HG02588 (cell line): ENCODE results near the gene RNASET2.
"Not testable (repeated sequence)": the region's sequence is repeated elsewhere in the genome, so short reads cannot be mapped to it uniquely, and the experiment has no call there.

Experiments used
- ATAC-seq: cut with Tn5 transposase; IDR thresholded peaks from one replicate; pipeline ENCODE4 v1.9.1; 2021; ENCODE audit warnings: mild to moderate bottlenecking, moderate library complexity; ENCODE audit not compliant: unreplicated experiment

Gene RNASET2

GRCh38 chr6:166949528-166950442 is 6.6 kb downstream of the RNASET2 start:
- no peak for ATAC-seq

GRCh38 chr6:166948724-166949123 is 7.6 kb downstream of the RNASET2 start:
- not testable (repeated sequence) for ATAC-seq

GRCh38 chr6:166947251-166947650 is 9.1 kb downstream of the RNASET2 start:
- no peak for ATAC-seq

DNA sequence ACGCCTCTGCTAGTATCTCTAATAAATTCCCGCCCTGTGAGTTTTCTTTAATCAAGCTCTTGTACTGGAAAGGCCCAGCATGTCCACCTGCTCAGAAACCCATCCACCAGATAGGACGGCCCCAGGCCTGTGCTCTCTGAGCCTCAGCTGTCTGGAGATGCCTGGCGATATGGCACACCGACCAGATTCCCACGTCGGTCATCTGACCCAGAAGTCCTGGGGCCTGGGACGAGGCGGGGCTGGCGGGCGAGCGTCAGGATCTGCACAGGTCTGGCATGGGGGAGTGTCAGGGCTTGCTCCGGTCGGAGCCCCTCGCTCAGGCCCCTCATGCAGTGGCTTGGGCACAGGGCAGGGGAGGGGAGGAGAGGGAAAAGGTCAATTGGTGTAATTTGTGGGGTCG is 10.2 kb downstream of the RNASET2 start:
- ATAC-seq = no peak

DNA sequence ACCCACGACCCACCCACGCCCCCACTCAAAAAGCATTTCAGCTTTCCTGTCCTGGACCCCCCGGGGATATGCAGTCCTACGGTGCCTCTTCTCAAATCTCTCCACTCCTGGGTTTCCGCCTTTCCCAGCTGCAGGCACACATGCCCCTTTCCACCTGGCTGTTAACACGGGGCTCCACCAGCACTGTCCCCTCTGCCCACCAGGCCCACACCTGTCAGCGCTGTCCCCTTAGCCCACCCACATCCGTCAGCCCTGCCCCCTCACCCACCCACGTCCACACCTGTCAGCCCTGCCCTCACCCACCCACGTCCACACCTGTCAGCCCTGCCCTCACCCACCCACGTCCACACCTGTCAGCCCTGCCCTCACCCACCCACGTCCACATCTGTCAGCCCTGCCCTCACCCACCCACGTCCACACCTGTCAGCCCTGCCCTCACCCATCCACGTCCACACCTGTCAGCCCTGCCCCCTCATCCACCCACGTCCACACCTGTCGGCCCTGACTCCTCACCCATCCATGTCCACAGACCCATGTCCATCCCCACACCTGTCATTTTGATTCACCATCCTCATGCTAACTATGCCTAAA is 11.6 kb downstream of the RNASET2 start:
- ATAC-seq = no peak

DNA sequence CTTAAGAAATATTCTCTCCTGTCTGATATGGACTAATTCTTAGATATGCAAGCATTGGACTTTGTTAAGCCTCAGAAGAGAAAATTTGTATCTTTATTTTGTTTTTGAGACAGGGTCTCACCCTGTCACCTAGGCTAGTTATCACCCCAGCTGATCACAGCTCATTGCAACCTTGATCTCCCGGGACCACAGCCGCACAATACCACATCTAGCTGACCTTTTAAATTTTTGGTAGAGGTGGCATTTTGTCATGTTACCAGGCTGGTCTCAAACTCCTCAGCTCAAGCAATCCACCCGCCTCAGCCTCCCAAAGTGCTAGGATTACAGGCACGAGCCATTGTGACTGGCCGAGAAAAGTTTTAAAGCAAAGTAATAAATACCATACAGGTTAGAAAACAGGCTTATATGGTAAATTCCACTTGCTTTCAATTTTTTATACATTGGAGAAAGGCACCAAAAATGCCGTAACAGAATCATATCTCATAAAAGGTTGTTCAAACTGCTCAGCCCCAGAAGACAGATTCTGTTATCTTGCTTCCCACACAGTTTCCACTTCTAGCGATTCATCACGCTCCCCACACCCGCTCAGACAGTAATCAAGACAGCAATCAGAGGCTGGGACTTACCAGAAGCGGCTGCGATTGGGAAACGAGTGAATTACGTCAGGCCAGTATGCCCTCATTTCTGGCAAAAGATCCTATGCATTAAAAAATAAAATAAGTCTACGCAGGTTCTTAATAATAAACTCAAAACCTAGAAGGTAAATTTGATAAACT is 13.8 kb downstream of the RNASET2 start:
- no peak for ATAC-seq

- no peak for ATAC-seq
These were observed 15.7 kb downstream of the RNASET2 start for GRCh38 chr6:166940643-166941068.

DNA sequence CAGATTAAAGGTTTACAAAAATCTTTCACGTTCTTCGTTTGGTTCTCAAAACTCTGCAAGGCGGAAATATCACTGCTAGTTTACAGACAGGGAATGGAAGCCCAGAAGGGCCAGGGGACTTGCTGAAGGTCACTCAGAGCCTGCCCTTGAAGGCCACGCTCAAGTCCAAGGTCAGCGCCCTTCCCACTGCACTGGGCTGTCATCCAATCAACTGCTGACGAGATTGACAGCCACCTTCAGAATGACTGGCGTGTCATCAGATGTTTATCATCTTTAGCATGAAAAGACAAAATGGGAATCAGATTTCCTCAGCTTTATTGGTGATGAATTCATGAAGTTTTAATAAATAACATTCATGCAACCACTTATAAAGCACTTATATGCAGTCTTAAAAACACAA is 16.5 kb downstream of the RNASET2 start:
- ATAC-seq = no peak

GRCh38 chr6:166939345-166939744 is 17.0 kb downstream of the RNASET2 start:
- ATAC-seq = no peak

DNA sequence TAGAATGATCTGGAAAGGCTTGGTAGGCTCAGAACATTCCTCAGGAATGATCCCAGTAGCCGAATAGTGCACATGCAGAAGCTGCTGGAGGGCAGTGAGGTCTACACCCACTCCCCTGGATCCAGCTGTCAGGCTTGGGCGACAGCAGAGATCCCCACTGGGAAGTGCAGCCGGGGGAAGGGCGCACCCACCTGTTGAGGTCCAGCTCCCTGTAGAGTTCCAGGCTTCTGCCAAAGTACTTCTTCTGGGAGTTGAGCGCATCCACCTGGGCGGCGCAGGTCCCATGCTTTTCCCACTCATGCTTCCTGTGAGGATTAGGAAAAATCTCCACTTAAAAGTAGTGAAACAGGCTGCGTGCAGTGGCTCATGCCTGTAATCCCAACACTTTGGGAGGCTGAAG is 17.6 kb downstream of the RNASET2 start:
- ATAC-seq = no peak

DNA sequence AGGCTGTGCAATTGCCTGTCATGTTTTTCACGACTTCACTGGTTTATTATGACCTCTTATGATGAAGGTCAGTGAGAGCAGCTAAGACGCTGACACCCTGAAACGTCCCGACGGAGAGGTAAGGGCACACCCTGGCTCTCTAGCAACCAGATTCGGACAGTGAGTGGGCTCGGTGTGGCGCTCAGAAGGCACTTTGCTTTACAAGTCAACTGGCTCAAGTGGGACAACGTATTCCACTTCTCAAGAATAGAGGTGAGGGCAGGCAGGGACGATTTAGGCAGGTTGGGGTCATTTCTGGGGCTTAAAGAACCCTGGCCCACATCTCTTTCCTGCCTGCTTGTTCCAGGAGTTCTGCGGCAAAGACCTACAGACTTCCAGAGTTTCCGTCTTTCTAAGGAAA is 18.2 kb downstream of the RNASET2 start:
- no peak for ATAC-seq

DNA sequence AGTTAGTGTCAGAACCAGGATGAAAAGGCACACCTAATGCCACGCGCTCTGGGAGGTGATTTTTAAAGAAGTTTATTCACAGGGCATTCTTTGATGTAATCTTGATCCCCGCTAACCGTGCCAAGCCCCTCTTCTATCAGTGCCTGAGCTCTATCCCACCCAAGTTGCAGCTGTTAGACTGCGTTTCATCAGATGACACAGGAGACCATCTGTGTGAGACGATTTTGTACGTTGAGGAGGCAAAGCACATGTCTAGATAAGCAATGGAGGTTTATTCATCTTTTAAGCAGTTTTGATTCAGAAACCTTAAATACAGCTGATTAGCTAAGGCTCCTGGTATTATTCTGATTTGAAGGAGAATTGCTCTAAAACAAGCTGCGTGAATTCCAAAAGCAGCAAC is 18.6 kb downstream of the RNASET2 start:
- ATAC-seq = no peak

DNA sequence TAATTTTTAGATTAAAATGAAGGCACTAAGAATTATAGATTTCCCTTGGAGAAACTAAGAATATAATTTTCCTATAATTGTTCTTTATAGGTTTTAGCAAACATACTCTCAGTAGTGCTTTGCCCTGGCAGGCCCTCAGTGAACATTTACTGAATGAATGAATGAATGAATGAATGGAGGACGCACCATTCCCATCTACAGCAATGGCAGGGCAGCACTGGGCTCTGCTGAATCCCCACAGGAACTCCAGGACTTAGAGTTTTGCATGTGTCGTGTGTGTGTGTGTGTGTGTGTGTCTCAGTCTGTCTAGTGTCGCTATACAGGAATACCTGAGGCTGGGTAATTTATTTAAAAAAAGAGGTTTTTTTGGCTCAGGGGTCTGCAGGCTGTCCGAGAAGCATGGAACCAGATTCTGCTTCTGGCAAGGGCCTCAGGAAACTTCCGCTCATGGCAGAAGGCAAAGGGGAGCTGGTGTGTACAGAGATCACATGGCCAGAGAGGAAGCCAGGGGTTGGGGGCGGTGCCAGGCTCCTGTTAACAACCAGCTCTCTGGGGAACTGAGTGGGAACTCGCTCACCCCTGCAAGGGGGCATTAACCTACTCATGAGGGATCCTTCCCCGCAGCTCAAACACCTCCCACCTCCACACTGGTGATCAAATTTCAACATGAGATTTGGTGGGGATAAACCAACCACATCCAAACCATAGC is 20.1 kb downstream of the RNASET2 start:
- ATAC-seq = no peak

GRCh38 chr6:166935353-166935752 is 21.0 kb downstream of the RNASET2 start:
- no peak for ATAC-seq

DNA sequence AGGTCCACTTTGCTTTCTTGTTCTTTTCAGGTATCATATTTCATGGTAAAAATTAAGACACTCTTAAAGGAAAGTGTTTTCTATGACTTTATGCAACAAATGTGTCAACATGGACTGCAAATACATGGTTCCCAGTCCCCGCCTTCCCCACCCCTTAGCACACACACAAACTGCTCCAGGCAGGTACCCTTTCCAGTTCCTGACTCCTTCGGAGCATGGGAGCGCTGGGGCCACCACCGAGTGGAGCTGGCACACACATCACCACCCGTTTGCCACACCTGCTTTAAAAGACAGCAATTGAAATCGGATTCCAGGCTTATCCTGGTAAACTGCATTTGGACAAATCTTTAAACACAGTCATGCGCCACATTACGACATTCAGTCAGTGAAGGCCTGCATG is 22.2 kb downstream of the RNASET2 start:
- no peak for ATAC-seq

DNA sequence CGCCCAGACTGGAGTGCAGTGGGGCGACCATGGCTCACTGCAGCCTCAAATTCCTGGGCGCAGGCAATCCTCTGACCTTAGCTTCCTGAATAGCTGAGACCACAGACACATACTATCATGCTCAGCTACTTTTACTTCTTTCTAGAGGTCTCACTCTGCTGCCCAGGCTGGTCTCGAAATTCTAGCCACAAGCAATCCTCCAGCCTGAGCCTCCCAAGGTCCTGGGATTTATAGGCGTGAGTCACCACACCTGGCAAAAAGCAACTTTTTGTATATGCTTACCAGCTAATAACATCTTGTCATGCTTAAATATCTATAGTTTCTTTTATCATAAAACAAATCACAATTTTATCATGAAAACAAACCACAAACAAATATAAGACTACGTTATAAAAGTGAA is 23.0 kb downstream of the RNASET2 start:
- ATAC-seq = no peak

GRCh38 chr6:166932616-166933015 is 23.7 kb downstream of the RNASET2 start:
- ATAC-seq = no peak

DNA sequence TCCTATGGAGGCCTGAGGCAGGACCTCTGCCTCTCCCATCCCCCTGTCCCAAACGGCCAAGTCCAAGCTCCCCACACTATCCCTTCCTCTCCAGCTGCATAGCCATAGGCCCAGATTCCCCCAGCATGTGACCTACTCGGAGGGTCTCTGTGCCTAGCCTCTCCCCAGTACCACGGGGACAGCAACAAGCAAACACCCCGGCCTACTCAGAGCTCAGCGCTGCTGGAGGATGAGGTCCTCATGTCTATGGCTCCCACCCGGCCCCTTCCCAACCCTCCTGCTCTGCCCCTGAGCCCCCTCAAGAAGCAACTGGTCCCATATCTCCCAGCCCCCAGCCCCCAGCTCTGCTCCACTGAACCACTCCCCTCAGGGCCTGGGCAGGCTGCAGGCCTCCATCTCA is 24.2 kb downstream of the RNASET2 start:
- no peak for ATAC-seq

DNA sequence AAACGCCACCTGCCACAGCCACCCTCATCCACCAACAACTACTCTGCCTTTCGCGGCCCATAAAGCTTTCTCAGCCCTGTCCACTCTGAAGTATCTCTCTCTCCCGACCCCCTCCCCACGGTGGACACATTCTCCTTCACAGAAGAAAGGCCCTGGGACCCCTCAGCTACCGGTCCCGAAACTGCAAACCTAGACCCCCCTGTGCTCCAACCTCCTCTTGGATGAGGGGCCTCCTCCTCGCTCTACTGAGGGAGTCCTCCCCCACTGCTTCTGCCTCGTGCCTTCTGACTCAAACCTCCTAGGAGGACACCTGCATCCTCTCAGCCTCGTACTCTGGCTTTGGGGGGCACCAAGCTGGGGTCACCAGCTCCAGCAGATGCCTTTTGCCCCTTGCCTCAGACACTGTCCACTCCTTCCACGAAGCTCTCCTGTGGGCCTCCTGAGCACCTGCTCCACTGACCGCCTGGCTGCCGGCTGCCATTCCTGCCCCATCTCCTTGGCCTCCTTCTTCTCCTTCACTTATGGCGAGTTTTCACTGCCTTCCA is 24.9 kb downstream of the RNASET2 start:
- ATAC-seq = no peak

- no peak for ATAC-seq
These were observed 25.9 kb downstream of the RNASET2 start for GRCh38 chr6:166930354-166930891.
